GM12874 (cell line): ENCODE results near the gene RPS2.

Experiments used
- TF ChIP-seq, protein P1 (sequence below): IDR thresholded peaks from 2 replicates; pipeline ENCODE4 v1.5.1; 2011; ENCODE audit warnings: low read depth, mild to moderate bottlenecking, control low read depth, low read length, moderate library complexity; ENCODE audit not compliant: insufficient read depth

Gene RPS2

GRCh38 chr16:1953734-1954133 lies 10.9 kb downstream of the RPS2 start:
- TF ChIP-seq, protein P1, sequence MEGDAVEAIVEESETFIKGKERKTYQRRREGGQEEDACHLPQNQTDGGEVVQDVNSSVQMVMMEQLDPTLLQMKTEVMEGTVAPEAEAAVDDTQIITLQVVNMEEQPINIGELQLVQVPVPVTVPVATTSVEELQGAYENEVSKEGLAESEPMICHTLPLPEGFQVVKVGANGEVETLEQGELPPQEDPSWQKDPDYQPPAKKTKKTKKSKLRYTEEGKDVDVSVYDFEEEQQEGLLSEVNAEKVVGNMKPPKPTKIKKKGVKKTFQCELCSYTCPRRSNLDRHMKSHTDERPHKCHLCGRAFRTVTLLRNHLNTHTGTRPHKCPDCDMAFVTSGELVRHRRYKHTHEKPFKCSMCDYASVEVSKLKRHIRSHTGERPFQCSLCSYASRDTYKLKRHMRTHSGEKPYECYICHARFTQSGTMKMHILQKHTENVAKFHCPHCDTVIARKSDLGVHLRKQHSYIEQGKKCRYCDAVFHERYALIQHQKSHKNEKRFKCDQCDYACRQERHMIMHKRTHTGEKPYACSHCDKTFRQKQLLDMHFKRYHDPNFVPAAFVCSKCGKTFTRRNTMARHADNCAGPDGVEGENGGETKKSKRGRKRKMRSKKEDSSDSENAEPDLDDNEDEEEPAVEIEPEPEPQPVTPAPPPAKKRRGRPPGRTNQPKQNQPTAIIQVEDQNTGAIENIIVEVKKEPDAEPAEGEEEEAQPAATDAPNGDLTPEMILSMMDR = no peak

DNA sequence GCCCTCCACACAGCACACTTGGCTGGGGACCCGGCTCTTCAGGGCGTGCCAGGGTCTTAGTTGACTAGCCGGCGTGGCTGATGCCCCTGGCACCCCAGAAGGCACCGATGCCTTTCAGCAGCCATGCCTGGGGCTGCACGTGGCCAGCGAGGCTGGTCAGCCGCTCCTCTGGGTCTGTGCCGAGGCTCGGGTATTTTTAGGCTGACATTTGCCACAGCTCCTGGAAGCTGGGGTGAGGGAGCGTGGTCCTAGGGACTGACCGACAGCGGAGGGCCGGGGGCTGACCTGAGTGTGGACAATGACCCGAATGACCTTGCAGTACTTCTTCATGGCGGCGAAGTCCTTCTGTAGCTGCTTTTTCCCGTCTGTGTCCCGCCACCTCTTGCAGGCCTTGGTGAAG lies 14.1 kb downstream of the RPS2 start:
- TF ChIP-seq, protein P1 = no peak

DNA sequence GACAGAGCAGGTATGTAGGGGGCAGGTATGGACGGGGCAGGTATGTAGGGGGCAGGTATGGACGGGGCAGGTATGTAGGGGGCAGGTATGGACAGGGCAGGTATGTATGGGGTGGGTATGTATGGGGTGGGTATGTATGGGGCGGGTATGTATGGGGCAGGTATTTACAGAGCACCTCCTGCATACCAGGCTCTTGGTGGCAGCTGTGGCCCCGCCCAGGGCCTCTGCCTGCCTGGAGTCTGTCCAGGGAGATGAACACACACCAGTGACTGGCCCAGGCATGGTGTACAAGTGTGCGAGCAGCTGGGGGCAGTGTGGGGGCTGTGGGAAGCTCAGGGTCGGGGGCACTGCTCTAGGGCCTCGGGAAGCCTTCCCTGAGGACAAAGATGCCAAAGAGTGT lies 14.6 kb downstream of the RPS2 start:
- TF ChIP-seq, protein P1 = no peak

- TF ChIP-seq, protein P1 = no peak
These were observed 15.1 kb downstream of the RPS2 start for GRCh38 chr16:1949507-1949906.

DNA sequence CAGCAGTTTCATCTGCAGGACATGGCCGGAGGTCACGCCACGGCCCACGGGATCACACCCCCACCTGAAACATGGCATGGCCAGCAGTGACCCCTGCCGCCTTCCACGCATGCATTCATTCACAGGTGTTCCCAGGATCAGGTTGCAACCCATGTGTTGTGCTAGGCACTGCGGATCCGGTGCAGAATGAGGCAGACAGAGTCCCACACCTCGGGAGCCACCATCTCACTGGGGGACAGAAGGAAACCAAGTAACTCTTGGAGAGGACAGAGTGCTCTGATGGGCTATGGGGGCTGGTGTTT lies 17.3 kb downstream of the RPS2 start:
- TF ChIP-seq, protein P1 = no peak

DNA sequence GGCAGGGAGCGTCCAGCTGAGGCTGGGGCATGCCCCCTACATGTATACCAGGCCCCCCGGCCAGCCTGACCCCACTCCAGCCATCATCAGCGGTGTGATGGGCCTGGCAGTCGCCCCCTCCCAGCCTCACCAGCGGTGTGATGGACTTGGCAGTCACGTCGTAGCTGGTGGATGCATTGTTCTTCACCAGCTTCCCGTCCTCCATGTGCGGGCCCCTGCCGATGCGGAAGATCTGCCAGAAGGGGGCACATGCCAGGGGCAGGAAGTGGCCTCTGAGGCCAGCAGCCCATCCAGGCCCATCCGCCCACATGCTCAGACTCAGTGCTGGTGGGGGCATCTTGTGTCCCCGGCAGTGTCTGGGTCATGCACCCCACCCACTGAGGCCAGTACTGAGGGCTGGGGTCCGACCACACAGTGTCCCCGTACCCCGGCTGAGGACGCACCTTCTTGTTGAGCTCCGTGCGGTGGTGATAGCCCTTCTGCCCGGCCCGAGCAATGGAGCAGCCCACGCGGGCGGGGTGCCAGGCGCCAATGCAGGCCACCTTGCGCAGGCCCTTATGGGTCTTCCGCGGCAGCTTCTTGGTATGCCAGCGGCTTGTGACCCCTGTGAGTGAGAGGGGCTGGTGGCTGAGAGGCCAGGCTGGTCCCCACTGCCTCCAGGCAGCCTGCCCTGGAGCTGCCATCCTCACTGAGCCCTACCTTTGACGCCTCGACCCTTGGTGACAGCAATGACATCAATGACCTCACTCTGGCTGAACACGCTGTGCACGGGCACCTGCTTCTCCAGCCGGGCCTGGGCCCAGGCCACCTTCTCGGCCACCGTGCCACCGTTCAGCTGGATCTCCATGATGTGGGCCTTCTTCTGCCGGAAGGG lies 17.9 kb downstream of the RPS2 start:
- TF ChIP-seq, protein P1 = no peak

DNA sequence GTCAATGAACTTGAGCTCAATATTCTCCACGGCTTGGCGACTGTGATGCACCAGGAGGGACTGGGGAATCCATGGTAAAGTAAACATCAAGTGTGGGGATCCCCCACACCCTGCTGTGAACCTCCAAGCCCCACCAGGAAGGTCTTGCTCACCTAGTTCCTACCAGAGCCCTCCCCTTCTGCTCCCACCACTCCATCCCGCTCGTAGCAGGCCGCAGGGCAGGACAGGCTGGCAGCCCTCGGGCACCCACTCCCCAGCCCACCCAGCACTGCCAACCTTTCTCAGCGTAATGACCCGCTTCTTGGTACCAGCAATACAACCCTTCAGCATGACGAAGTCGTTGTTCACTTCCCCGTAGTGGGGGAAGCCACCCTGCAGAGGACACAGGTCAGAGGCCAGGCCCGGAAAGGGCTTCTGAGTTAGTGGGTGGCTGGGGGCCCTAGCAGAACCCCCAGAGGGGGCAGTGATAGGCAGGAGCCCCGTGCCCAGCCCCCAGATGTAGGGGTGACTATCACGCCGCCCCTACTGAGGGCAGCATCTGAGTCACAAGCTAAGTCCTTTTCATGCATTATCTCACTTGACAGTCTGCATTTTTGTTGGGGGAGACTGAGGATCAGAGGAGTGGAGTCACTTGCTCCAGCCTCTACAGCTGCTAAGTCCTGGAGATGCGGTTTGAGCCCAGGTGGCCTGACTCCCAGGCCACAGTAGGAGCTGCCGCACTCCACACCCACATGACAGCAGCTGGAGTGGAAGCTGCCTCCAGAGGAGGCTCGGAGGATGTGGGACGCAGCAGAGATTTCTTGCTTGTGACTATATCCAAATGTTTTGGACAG lies 18.9 kb downstream of the RPS2 start:
- TF ChIP-seq, protein P1 = no peak
